RWPE1 (cell line): ENCODE results near the gene BRD9.
A peak's percentile ranks its signal among the peaks of the same experiment; 100 is the strongest.
"Not testable (repeated sequence)": the region's sequence is repeated elsewhere in the genome, so short reads cannot be mapped to it uniquely, and the experiment has no call there.

Experiments used
- CTCF ChIA-PET: fragments of 350-600 bp; sonication (Branson Sonifier 250); formaldehyde crosslinking; extraction: SDS; loops from one replicate; lab custom pipeline; 2021; lab: Yijun Ruan, JAX
- POLR2A ChIA-PET: fragments of 400-600 bp; formaldehyde crosslinking; extraction: SDS; loops from one replicate; lab custom pipeline; 2020; ENCODE audit warnings: antibody characterized with exemption; ENCODE audit not compliant: low non-redundant PET; lab: Yijun Ruan, JAX
- DNase-seq: peaks from one replicate; pipeline ENCODE4 v3.0.0; 2012; ENCODE audit warnings: low spot score
- H3K27ac ChIP-seq: fragments of 450-650 bp; 2 replicates; pipeline ENCODE4 v1.5.1; 2017
- TF ChIP-seq, protein P1 (sequence below): fragments of 450-650 bp; conservative IDR thresholded peaks from 2 replicates; pipeline ENCODE4 v1.5.1; 2017; ENCODE audit warnings: low read depth, mild to moderate bottlenecking

The BRD9 gene

GRCh38 chr5:880816-881550 lies 11.6 kb downstream of the BRD9 start:
- H3K27ac ChIP-seq = no peak overlapping the region
- ChIA-PET POLR2A (no interaction called here), CTCF (no interaction called here)
- DNase-seq = no peak
- TF ChIP-seq, protein P1, sequence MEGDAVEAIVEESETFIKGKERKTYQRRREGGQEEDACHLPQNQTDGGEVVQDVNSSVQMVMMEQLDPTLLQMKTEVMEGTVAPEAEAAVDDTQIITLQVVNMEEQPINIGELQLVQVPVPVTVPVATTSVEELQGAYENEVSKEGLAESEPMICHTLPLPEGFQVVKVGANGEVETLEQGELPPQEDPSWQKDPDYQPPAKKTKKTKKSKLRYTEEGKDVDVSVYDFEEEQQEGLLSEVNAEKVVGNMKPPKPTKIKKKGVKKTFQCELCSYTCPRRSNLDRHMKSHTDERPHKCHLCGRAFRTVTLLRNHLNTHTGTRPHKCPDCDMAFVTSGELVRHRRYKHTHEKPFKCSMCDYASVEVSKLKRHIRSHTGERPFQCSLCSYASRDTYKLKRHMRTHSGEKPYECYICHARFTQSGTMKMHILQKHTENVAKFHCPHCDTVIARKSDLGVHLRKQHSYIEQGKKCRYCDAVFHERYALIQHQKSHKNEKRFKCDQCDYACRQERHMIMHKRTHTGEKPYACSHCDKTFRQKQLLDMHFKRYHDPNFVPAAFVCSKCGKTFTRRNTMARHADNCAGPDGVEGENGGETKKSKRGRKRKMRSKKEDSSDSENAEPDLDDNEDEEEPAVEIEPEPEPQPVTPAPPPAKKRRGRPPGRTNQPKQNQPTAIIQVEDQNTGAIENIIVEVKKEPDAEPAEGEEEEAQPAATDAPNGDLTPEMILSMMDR = no peak

GRCh38 chr5:878677-879076 lies 13.9 kb downstream of the BRD9 start:
- CTCF ChIA-PET, DNase-seq, POLR2A ChIA-PET, H3K27ac ChIP-seq: not testable (repeated sequence)

DNA sequence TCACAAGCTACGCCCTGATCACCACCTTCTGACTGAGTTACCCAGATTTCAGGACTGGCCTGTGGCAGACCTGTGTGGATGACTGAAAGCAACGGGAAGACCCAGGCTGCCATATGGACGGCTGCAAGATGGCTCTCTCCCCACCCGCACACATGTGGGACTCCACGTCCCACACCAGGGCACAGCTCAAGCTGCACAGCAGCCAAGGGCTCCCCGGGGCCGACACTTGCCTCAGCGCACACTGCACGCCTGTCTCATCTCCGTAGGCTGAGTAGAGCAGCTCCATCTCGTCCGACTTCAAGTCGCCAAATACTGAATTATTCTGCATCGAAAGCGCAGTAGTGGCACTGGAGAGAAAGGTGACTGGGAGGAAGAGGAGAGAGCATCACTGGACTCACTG lies 14.5 kb downstream of the BRD9 start:
- POLR2A ChIA-PET = no interaction called here
- CTCF ChIA-PET = no interaction called here
- peak overlapping the region; percentile 6 for H3K27ac ChIP-seq
- TF ChIP-seq, protein P1 = no peak
- DNase-seq = no peak

- CTCF ChIA-PET = interaction anchor here (0.7 kb wide), 1 partner anchor 204 kb away, joined by 4 read pairs; no protein-coding TSS in a partner anchor
Measured at GRCh38 chr5:876398-877365, 15.9 kb downstream of the BRD9 start.

GRCh38 chr5:875931-876330 lies 16.7 kb downstream of the BRD9 start:
- DNase-seq = no peak
- TF ChIP-seq, protein P1 = no peak
- POLR2A ChIA-PET = no interaction called here
- no peak overlapping the region for H3K27ac ChIP-seq
- CTCF ChIA-PET = interaction anchor here (0.7 kb wide), 1 partner anchor 203 kb away, joined by 4 read pairs; no protein-coding TSS in a partner anchor

More at GRCh38 chr5:876398-877365, 15.9 kb downstream of the BRD9 start:
- TF ChIP-seq, protein P1 = no peak
- POLR2A ChIA-PET = no interaction called here
- H3K27ac ChIP-seq = no peak overlapping the region
- DNase-seq = no peak

DNA sequence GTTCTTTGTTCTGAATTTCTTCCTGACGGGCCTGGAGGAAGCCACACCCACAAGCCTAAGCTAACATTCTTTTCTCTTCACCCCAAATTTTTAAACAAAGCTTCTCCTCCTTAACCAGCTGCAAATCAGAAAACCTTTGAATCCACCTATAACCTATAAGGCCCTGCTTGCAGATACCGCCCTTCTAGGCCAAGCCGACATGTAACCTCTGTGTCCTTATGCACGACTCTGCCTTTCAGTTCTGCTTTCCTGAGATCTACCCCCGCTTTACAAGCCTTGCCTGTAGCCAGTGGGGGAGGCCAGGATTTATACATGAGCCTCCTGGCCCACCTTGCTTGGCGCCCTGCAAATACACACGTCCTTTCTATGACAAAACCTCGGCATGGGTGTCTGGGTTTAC lies 19.3 kb downstream of the BRD9 start:
- no peak for DNase-seq
- no peak overlapping the region for H3K27ac ChIP-seq
- ChIA-PET CTCF (no interaction called here), POLR2A (no interaction called here)
- TF ChIP-seq, protein P1 = no peak
